ENCODE data around the gene BMERB1.
"Not testable (repeated sequence)": the region's sequence is repeated elsewhere in the genome, so short reads cannot be mapped to it uniquely, and the experiment has no call there.

The BMERB1 gene

GRCh38 chr16:15426796-15427195, 7.6 kb upstream of the BMERB1 start:
- no peak for DNase-seq

DNA sequence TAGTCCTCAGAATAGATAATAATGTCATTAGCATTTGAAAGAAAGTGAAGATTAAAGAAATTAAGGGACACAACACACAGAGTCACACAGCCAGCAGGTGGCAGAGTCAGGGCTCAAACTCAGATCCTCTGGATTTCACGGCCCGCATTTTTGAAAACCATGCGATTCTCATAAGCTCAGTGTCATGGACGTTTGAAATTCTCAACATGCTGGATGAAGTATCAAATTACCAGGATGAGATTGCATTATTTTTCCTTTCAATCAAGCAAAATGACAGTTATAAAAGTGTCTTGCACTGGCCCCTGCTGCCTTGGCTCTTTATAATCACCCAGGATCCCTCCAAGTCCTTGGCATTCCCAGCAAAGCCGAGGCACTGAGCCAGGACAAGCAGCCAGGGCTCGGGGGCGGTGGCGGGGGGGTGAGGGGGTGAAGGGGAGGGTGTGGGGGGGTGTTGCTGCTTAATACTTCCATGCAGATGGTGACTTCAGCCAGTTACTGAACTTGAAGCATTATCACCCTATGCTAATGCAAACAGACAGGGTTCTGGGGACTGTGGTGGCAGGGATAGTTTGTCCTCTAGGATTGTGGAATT, 6.6 kb upstream of the BMERB1 start:
- peak; percentile 89 for DNase-seq

- DNase-seq, result not testable (repeated sequence)
These were observed 3.5 kb upstream of the BMERB1 start for GRCh38 chr16:15430884-15431283.

DNA sequence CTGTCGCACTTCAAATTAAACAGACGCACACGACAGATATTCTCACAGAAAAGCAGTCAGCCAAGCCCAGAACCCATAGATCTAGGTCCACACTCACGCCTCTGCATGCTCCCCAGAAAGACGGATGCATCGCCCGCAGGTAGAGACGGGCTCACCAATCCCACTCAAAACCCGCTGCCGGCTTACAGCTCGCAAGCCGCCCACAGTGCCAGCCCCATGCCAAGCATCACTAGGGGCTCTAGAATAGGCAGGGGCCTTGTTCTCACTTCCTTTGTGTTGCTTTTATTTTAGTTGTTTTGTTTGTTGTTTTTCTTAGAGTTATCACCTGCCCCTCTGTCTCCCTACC, 336 bp upstream of the BMERB1 start:
- DNase-seq, result no peak

- no peak for DNase-seq
These were observed 952 bp downstream of the BMERB1 start for GRCh38 chr16:15435216-15435864.

- DNase-seq, result no peak
These were observed 4.7 kb downstream of the BMERB1 start for GRCh38 chr16:15439102-15439501.

GRCh38 chr16:15439521-15439920, 5.1 kb downstream of the BMERB1 start:
- no peak for DNase-seq

GRCh38 chr16:15440852-15441251, 6.5 kb downstream of the BMERB1 start:
- peak; percentile 67 for DNase-seq

DNA sequence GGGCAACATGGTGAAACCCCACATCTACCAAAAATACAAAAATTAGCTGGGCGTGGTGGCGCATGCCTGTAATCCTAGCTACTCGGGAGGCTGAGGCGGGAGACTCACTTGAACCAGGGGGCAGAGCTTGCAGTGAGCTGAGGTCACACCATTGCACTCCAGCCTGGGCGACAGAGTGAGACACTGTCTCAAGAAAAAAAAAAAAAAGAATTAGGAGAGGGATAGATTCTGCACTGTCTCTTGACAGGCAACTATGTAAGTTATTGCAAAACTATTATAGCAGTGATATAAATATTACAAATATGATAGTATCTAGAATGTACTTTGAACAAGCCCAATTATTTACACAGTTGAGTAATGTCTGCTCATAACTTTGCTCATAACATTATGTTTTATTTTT, 7.8 kb downstream of the BMERB1 start:
- not testable (repeated sequence) for DNase-seq

GRCh38 chr16:15443753-15444152, 9.4 kb downstream of the BMERB1 start:
- DNase-seq, result no peak

DNA sequence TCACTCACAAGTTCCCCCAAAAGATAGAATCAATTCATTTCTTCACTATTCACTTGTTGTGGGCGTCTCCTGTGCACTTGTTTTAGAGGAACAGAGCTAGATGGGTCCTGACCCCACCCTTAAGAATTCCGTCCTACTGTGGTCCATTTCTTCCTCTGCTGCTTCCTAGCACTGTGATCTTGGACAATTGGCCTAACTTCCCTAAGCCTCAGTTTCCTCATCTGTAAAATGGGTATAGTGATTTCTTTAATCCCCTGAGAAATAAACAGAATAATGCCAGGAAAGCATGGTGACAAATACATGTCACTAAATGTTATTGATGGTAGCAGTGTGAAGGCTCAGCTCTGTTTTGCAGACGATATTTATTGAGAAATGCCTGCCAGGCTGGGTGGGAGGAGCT, 9.9 kb downstream of the BMERB1 start:
- no peak for DNase-seq

DNA sequence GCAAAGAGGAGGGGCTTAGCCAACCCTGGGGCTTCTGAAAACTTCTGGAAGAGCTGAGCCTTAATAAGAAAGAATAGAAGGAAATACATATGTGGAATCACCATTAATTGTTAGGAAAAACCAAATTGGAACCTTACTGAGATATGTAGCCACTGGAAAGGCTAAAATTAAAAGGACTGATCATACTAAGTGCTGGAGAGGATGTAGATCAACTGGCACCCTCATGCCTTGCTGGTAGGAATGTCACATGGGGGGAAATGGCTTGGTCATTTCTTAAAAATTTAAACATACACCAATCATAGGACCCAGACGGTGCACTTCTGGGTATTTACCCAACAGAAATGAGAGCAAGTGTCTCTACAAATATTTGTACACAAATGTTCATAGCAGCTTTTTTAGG, 11.1 kb downstream of the BMERB1 start:
- DNase-seq, result no peak

DNA sequence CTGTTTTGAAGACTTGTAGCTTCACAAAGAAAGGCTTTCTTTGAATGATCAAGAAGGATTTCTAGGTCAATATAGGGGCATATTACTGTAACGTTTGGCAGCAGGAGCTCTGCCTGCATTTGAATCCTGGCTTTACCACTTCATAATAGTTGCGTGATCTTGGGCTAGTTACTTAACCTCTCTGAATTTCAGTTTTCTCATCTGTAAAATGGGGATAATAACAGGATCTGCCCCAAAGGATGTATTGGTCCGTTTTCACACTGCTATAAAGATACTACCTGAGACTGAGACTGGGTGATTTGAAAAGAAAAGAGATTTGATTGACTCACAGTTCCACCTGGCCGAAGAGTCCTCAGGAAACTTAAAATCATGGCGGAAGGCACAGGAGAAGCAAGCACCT, 12.5 kb downstream of the BMERB1 start:
- DNase-seq, result no peak

DNA sequence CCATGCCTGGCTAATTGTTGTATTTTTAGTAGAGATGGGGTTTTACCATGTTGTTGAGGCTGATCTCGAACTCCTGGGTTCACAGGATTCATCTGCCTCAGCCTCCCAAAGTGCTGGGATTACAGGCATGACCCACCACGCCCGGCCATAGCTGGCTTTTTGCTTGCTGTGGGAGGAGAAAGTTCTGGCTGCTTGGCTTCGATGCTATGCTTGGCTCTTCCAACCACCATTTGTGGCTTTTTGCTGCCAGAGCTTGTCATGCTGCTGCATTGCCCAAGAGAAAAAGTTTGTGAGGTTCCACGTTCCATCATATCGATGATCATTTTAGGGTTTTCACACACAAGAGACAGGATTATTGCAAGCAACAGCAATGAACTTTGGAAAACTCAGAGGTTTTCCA, 16.2 kb downstream of the BMERB1 start:
- no peak for DNase-seq

GRCh38 chr16:15451098-15451731, 16.8 kb downstream of the BMERB1 start:
- DNase-seq, result no peak

GRCh38 chr16:15452246-15452855, 18.0 kb downstream of the BMERB1 start:
- DNase-seq, result no peak

DNA sequence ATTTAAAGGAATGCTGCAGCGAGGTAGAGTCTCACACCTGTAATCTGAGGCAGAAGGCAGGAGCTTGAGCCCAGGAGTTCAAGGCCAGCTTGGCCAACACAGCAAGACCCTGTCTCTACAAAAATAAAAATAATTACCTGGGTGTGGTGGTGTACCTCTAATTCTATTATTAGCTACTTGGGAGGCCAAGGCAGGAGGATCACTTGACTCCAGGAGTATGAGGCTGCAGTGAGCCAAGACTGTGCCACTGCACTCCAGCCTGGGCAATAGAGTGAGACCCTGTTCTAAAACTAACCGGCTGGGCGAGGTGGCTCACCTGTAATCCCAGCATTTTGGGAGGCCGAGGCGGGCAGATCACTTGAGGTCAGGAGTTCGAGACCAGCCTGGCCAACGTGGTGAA, 18.9 kb downstream of the BMERB1 start:
- not testable (repeated sequence) for DNase-seq

GRCh38 chr16:15454933-15455332, 20.5 kb downstream of the BMERB1 start:
- not testable (repeated sequence) for DNase-seq

- DNase-seq, result no peak
These were observed 23.0 kb downstream of the BMERB1 start for GRCh38 chr16:15457400-15457799.

DNA sequence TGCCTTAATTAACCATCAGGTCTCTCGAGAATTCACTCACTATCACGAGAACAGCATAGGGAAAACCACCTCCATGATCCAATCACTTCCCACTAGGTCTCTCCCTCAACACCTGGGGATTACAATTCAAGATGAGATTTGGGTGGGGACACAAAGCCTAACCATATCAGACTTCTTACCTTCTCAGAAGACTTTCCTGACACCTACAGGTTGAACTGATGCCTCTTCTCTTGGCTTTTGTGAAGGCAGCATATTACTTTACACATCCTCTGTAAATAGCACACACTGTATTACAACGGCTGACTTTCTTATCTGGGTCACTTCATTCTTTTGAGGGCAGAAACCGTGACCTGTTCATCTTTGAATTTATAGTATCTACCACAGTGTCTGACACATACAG, 23.6 kb downstream of the BMERB1 start:
- no peak for DNase-seq

GRCh38 chr16:15459791-15460190, 25.4 kb downstream of the BMERB1 start:
- peak; percentile 22 for DNase-seq

DNA sequence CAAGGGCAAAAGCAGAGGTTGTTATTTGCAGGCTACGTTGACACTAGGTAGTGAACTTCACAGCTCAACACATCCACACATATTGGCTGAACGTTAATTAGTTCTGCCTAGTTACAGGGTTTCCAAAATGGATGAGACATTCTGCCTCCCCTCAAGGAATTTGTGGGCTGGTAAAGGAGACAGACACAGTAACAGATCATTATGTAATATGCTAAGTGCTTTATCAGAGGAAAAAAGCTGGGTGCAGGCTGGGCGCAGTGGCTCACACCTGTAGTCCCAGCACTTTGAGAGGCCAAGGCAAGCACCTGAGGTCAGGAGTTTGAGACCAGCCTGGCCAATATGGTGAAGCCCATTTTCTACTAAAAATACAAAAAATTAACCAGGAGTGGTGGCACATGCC, 26.2 kb downstream of the BMERB1 start:
- no peak for DNase-seq

- DNase-seq, result no peak
These were observed 27.0 kb downstream of the BMERB1 start for GRCh38 chr16:15461376-15461775.
